Measurements from ENCODE around the gene OR10A5. TPM values are rescaled to one million over a fixed set of nuclear protein-coding genes. Genes with fewer than 3 reads are reported as not detected.
A peak's percentile ranks its signal among the peaks of the same experiment; 100 is the strongest.
"Not testable (repeated sequence)": the region's sequence is repeated elsewhere in the genome, so short reads cannot be mapped to it uniquely, and the experiment has no call there.

OR10A5 gene
- not detected in 2 replicates for total RNA-seq (2014; rRNA removed; shearing (Covaris generic); ENCODE audit: low replicate concordance)

- Histone ChIP-seq H3K4me3 (no peak within 1 kb of the TSS), H3K9me3 (no peaks in the 10 kb centered on the region), H3K27me3 (no peaks in the 10 kb centered on the region), H3K36me3 (no peaks in the 10 kb centered on the region)
- no peak for DNase-seq
Measured at GRCh38 chr11:6845383-6845782, at the start of gene OR10A5. Gene OR10A5 (plus strand): TSS chr11:6845683. CDS start chr11:6845683, 0 bp downstream.

- H3K4me3 ChIP-seq, result no peak within 1 kb of the TSS
- H3K36me3 ChIP-seq, result no peaks in the 10 kb centered on the region
- H3K27me3 ChIP-seq, result no peaks in the 10 kb centered on the region
- peak; percentile 10 for DNase-seq
- H3K9me3 ChIP-seq, result peaks cover 3% of the 10 kb centered on the region
Measured at GRCh38 chr11:6799402-6799801, 46.1 kb upstream of the OR10A5 start, which contains the start of gene OR6A2. Gene OR6A2 (minus strand): TSS chr11:6799689. CDS start chr11:6795708, 3,981 bp downstream.

DNA sequence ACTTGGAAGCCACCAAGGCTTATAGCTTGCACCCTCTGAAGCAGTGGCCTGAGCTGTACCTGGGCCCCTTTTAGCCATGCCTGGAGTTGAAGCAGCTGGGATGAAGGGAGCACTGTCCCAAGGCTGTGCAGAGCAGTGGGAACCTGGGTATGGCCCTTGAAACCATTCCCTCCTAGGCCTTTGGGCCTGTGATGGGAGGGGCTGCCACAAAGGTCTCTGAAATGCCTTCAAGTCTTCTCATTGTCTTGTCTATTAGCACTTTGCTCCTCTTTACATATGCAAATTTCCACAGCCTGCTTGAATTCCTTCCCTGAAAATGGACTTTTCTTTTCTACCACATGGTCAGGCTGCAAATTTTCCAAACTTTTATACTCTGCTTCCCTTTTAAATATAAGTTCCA is 44.4 kb upstream of the OR10A5 start:
- not testable (repeated sequence) for H3K9me3 ChIP-seq, DNase-seq, H3K4me3 ChIP-seq, H3K27me3 ChIP-seq, H3K36me3 ChIP-seq

DNA sequence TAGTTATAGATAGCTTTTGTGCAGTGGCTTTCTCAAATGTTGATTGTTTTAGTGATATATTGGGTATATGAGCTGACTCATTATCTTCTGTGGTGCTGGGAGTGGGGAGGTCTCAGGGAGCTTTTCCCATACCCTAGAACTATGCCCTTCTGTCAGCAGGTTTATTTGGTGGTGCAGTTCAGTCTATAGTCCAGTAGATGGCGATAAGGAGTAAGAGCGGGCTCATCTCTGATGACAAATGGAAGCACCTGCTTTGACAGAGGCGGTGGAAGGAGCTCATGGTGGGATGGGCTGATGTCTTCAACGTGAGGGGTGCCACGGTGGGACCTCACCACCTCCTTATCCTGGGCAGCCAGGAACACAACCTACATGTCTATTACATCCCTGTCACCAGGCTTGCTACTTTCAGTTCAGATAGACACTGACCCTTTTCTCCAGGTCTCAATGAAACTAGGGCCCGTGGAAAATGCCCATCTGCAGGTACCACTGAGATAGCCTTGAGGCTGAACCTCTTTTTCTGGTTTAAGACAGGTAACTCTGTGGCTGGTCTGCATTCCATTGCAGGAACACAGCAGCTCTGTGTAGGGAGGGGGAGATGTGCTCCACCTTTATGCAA is 33.0 kb upstream of the OR10A5 start:
- DNase-seq, result no peak
- Histone ChIP-seq H3K36me3 (no peaks in the 10 kb centered on the region), H3K4me3 (no peak overlapping the region), H3K9me3 (no peaks in the 10 kb centered on the region), H3K27me3 (no peaks in the 10 kb centered on the region)

DNA sequence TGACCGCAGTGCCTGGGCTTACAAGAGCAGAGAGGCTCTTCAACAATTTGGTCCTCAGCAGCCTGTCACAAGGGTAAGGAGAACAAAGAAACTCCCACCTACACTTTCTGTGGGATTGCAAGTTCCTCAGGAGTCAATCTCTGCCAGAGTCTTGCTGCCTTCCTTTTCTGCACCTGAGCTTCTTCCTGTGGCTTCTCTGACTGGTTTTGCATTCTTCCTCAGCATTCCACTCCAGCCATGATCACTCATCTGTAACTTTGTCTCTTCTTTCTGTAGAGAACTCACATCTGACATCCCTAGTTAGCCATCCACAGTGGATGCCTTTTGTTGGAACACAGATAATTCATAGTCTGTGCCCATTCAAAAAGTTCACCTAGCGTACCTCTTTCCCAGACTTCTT is 31.8 kb upstream of the OR10A5 start:
- no peaks in the 10 kb centered on the region for H3K36me3 ChIP-seq
- H3K27me3 ChIP-seq, result no peaks in the 10 kb centered on the region
- DNase-seq, result no peak
- H3K4me3 ChIP-seq, result no peak overlapping the region
- no peaks in the 10 kb centered on the region for H3K9me3 ChIP-seq

DNA sequence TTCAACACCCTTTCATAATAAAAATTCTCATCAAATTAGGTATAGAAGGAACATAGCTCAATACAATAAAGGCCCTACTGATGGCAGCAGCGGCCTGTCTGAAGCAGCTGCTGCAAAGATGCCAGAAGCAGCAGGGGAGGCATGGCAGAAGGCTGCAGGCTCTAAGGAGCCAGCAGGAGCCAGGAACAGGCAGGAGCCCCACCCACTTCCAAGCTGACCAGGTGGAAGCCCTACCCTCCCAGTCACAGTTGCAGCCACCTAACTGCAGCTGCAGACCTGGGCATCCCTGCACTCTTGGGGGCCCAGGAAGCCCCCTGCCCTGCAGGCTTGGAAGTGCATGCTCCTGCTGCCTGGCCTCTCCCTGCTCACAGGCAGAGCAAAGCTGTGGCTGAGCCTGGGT is 27.8 kb upstream of the OR10A5 start:
- peak; percentile 32 for DNase-seq
- H3K36me3 ChIP-seq, result no peaks in the 10 kb centered on the region
- no peaks in the 10 kb centered on the region for H3K27me3 ChIP-seq
- H3K9me3 ChIP-seq, result peaks cover 4% of the 10 kb centered on the region; the same call in 1 of the 2 replicates
- no peak overlapping the region for H3K4me3 ChIP-seq

- H3K9me3 ChIP-seq, result peaks cover 4% of the 10 kb centered on the region; the same call in 1 of the 2 replicates
- H3K27me3 ChIP-seq, result no peaks in the 10 kb centered on the region
- no peak overlapping the region for H3K4me3 ChIP-seq
- no peak for DNase-seq
- H3K36me3 ChIP-seq, result no peaks in the 10 kb centered on the region
Measured at GRCh38 chr11:6818967-6819366, 26.5 kb upstream of the OR10A5 start.

GRCh38 chr11:6824136-6824823 is 21.2 kb upstream of the OR10A5 start:
- H3K9me3 ChIP-seq, result peaks cover 4% of the 10 kb centered on the region; the same call in 1 of the 2 replicates
- no peaks in the 10 kb centered on the region for H3K36me3 ChIP-seq
- DNase-seq, result no peak
- H3K27me3 ChIP-seq, result no peaks in the 10 kb centered on the region
- H3K4me3 ChIP-seq, result no peak overlapping the region

DNA sequence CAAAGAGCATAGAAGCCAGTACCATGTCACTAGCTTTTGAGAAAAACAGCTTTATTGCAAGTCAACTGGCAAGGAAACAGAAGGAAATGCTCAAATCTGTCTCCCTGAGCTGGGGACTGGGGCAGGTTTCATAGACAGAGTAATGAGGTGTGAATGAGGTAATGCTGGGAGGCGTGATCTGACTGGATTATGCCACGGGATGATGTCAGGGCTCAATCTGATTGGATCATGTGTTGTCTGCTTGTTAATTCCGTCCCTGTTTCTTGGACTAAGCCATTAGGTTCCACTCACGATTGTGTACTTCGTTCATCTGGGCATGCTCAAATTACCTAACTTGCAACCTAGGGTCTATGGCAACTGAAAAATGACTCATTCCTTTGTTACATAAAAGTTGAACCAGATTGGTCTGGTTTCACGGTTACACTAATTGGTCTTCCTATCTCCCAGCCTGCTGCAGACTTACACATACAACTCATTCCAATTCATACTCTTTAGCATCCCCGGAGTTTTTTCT is 20.2 kb upstream of the OR10A5 start:
- H3K4me3 ChIP-seq, result no peak overlapping the region
- H3K36me3 ChIP-seq, result no peaks in the 10 kb centered on the region
- peaks cover 2% of the 10 kb centered on the region; the same call in 1 of the 2 replicates for H3K9me3 ChIP-seq
- no peaks in the 10 kb centered on the region for H3K27me3 ChIP-seq
- DNase-seq, result peak; percentile 33

DNA sequence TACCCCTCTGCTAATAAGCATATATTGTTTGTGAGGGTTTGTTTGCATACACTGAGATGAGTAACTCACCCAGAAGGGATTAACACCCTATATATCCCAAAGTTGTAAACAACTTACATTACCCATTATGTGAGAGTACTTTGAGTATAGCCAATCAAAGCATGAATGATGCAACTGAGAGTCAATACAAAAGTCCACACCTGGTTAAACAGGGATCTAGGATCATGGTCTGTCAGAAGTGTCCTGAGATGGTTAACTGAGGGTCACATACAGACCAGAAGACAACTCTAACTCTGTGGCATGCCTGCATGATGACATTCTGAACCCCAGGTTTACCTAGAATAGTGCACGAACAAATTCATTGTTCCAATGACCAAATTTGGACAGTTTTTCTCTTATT is 17.4 kb upstream of the OR10A5 start:
- no peak for DNase-seq
- Histone ChIP-seq H3K9me3 (no peaks in the 10 kb centered on the region), H3K27me3 (no peaks in the 10 kb centered on the region), H3K36me3 (no peaks in the 10 kb centered on the region), H3K4me3 (no peak overlapping the region)

GRCh38 chr11:6833356-6833755 is 12.1 kb upstream of the OR10A5 start:
- Histone ChIP-seq H3K4me3 (no peak overlapping the region), H3K9me3 (no peaks in the 10 kb centered on the region), H3K36me3 (no peaks in the 10 kb centered on the region), H3K27me3 (no peaks in the 10 kb centered on the region)
- no peak for DNase-seq

DNA sequence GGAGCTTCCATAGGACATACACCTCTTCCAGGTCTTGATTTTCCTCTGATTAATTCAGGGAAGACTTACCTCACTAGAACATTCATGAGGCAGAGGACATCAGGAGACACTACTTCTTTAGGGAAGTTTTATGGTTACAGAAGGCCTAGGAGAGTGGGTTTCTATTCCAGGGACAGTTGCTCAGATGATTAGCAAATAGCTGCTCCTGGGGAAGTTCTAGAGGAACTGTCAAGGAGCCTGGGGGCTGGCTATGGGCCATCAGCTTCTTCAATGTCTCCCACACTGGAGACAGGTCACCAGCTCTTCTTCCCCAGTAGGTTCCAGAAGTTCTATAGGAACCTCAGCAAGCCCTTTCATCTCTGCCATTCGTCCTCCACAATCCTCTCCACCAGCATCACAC is 11.5 kb upstream of the OR10A5 start:
- H3K27me3 ChIP-seq, result no peaks in the 10 kb centered on the region
- no peaks in the 10 kb centered on the region for H3K36me3 ChIP-seq
- H3K4me3 ChIP-seq, result no peak overlapping the region
- no peaks in the 10 kb centered on the region for H3K9me3 ChIP-seq
- DNase-seq, result no peak

GRCh38 chr11:6841694-6842093 is 3.8 kb upstream of the OR10A5 start:
- no peaks in the 10 kb centered on the region for H3K36me3 ChIP-seq
- no peak for DNase-seq
- no peaks in the 10 kb centered on the region for H3K27me3 ChIP-seq
- H3K4me3 ChIP-seq, result no peak overlapping the region
- no peaks in the 10 kb centered on the region for H3K9me3 ChIP-seq

- H3K36me3 ChIP-seq, result no peaks in the 10 kb centered on the region
- no peaks in the 10 kb centered on the region for H3K27me3 ChIP-seq
- H3K9me3 ChIP-seq, result no peaks in the 10 kb centered on the region
- H3K4me3 ChIP-seq, result no peak overlapping the region
- no peak for DNase-seq
Measured at GRCh38 chr11:6843670-6844069, 1.8 kb upstream of the OR10A5 start.

DNA sequence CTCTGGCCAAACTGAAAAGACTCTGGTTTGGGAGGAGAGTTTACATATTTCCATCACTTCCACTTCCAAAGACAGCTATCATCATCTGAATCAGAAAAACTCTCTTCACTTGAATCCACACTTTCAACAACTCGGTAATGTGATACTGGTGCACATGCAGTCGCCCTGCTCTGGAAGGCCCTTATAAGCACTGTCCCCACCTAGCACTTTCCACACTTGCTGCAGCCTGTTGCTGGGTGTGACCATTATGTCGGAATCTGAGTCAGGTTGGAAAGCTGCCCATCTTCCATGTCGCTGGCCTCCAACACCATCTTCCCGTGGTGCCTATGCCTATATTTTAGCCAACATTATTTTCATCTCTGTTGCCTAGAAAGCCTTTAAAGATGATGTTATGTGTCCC is 1.1 kb upstream of the OR10A5 start:
- Histone ChIP-seq H3K9me3 (no peaks in the 10 kb centered on the region), H3K4me3 (no peak overlapping the region), H3K27me3 (no peaks in the 10 kb centered on the region), H3K36me3 (no peaks in the 10 kb centered on the region)
- no peak for DNase-seq

DNA sequence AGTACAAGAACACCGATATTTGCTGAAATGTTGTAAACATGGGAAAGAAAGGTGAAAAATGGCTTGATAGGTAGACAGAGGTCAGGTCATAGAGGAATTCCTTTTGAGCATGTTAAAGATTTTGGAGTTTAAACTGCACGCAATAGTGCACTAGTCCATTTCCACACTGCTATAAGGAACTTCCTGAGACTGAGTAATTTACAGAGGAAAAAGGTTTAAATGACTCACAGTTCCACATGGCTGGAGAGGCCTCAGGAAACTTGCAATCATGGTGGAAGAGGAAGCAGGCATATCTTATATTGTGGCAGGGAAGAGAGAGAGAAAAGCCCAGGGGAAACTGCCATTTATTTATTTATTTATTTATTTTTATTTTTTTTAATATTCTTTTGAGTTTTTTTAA is 5.0 kb downstream of the OR10A5 start:
- DNase-seq, result no peak
- Histone ChIP-seq H3K27me3 (no peaks in the 10 kb centered on the region), H3K4me3 (no peak overlapping the region), H3K36me3 (no peaks in the 10 kb centered on the region), H3K9me3 (no peaks in the 10 kb centered on the region)

DNA sequence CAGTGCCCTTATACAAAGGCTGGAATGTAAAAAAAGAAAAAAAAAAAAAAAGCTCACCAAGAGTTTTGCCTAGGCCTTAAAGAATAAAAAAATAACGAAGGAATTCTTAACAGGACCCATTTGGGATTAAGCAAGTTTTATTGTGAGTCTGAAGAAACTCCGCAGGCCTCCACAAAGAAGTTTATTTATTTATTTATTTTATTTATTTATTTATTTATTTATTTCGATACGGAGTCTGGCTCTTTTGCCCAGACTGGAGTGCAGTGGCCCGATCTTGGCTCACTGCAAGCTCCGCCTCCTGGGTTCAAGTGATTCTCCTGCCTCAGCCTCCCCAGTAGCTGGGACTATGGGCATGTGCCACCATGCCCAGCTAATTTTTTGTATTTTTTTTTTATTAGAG is 9.3 kb downstream of the OR10A5 start:
- not testable (repeated sequence) for H3K36me3 ChIP-seq, H3K4me3 ChIP-seq, DNase-seq, H3K9me3 ChIP-seq, H3K27me3 ChIP-seq

Measured in MG63 (cell line).